ENCODE measurements around the gene KLF11. TPM values are rescaled to one million over a fixed set of nuclear protein-coding genes. Genes with fewer than 3 reads are reported as not detected.
"Not testable (repeated sequence)": the region's sequence is repeated elsewhere in the genome, so short reads cannot be mapped to it uniquely, and the experiment has no call there.

The KLF11 gene
- total and polyA plus RNA-seq, 9 of the 15 experiments (the other 6 are each of a cell fraction or from before 2014, with no cell fraction given), result 2.1 to 13.4 (median 6.5) TPM

GRCh38 chr2:10012963-10013461 lies 30.3 kb upstream of the KLF11 start:
- Histone ChIP-seq H3K4me2 (ENCODE audit: insufficient read depth, low read length) (no peak overlapping the region), H3K27me3 (ENCODE audit: control insufficient read depth in 2 of 2, insufficient read depth in 2 of 2, low read length in 2 of 2) (peaks cover 0 to 4% of the 10 kb centered on the region in 2 experiments; a peak in 1 of 5 replicates), H3K4me1 (replicated peaks in 1 of 2; ENCODE audit: control insufficient read depth in 2 of 2, insufficient read depth in 2 of 2, low read length in 2 of 2) (peaks cover 7 to 41% of the 10 kb centered on the region in 2 experiments), H3K79me2 (ENCODE audit: control insufficient read depth, insufficient read depth, low read length) (no peaks in the 10 kb centered on the region), H4K20me1 (replicated peaks; ENCODE audit: control insufficient read depth, insufficient read depth, low read length) (no peaks in the 10 kb centered on the region), H3K4me3 (no peak overlapping the region), H2AFZ (ENCODE audit: low read depth, low read length) (no peak overlapping the region), H3K9ac (ENCODE audit: insufficient read depth in 1 of 2, low read depth in 2 of 2, low read length in 2 of 2) (no peak overlapping the region), H3K9me3 (replicated peaks; ENCODE audit: control insufficient read depth, insufficient read depth, low read depth, low read length) (no peaks in the 10 kb centered on the region; the same call in 1 of the 2 replicates), H3K9me1 (ENCODE audit: control insufficient read depth, insufficient read depth, low read length) (no peaks in the 10 kb centered on the region), H3K36me3 (ENCODE audit: control insufficient read depth, insufficient read depth, low read length) (no peaks in the 10 kb centered on the region), H3K27ac (ENCODE audit: extremely low read depth, low read depth, low read length) (no peak overlapping the region)
- CTCF ChIA-PET (ENCODE audit: low intra/inter-chr PET ratio), result no interaction called here
- DNase-seq (ENCODE audit: extremely low read depth in 1 of 4, low spot score in 3 of 4) (no peak), ATAC-seq (no peak), FAIRE-seq (no peak)
- WGBS (ENCODE audit: insufficient coverage, low coverage, missing lambda C conversion rate), result 82% methylated on average over 29 of the region's 29 CpGs
- POLR2A ChIA-PET, result no interaction called here
- TF ChIP-seq TARDBP (IDR thresholded peaks at IDR 0.05), result no peak
- no peak for TF ChIP-seq ZNF384 (IDR thresholded peaks at IDR 0.05; ENCODE audit: low read depth, low read length)
- no peak for TF ChIP-seq NFRKB (IDR thresholded peaks at IDR 0.05; ENCODE audit: low read depth)
- TF ChIP-seq ZBTB17 (CRISPR knock-in tag; IDR thresholded peaks at IDR 0.05), result no peak
- no peak for TF ChIP-seq NFE2L1 (tag; IDR thresholded peaks at IDR 0.05; ENCODE audit: borderline replicate concordance, low read depth)
- no peak for TF ChIP-seq ZKSCAN3 (CRISPR knock-in tag; IDR thresholded peaks at IDR 0.05)
- TF ChIP-seq BMI1 (IDR thresholded peaks at IDR 0.05; ENCODE audit: low read length), result no peak
- TF ChIP-seq EP300 (IDR thresholded peaks at IDR 0.05; ENCODE audit: low read length), result no peak
- TF ChIP-seq CREB3L1 (IDR thresholded peaks at IDR 0.05; ENCODE audit: borderline replicate concordance, low read depth), result no peak
- no peak for TF ChIP-seq ZNF124 (CRISPR knock-in tag; IDR thresholded peaks at IDR 0.05)
- no peak for TF ChIP-seq FUS (optimal IDR thresholded peaks at IDR 0.05; ENCODE audit: low read depth, low read length)
- TF ChIP-seq KAT2B (IDR thresholded peaks at IDR 0.05; ENCODE audit: low read depth, low read length), result no peak
- no peak for TF ChIP-seq CC2D1A (IDR thresholded peaks at IDR 0.05)
- TF ChIP-seq IRF2 (CRISPR knock-in tag; IDR thresholded peaks at IDR 0.05), result no peak
- TF ChIP-seq SMAD1 (IDR thresholded peaks at IDR 0.05; ENCODE audit: low read depth, low read length, partially characterized antibody), result no peak
- TF ChIP-seq FOS (IDR thresholded peaks at IDR 0.05; ENCODE audit: extremely low read depth, insufficient read length), result no peak
- in situ Hi-C loops (cut with MboI), result no loop called here
- BruUV-seq (replicated peaks), result no TSS peak
- intact Hi-C loops (cut with micrococcal nuclease), result no loop called here

GRCh38 chr2:10013651-10014417 lies 29.5 kb upstream of the KLF11 start:
- H3K4me2 ChIP-seq (ENCODE audit: insufficient read depth, low read length); H2AFZ ChIP-seq (ENCODE audit: low read depth, low read length); H3K27me3 ChIP-seq (ENCODE audit: control insufficient read depth in 2 of 2, insufficient read depth in 2 of 2, low read length in 2 of 2); H3K36me3 ChIP-seq (ENCODE audit: control insufficient read depth, insufficient read depth, low read length); FAIRE-seq; H3K9me1 ChIP-seq (ENCODE audit: control insufficient read depth, insufficient read depth, low read length); in situ Hi-C loops (cut with MboI); BruUV-seq (replicated peaks); H3K9ac ChIP-seq (ENCODE audit: insufficient read depth in 1 of 2, low read depth in 2 of 2, low read length in 2 of 2); CTCF ChIA-PET (ENCODE audit: low intra/inter-chr PET ratio); ATAC-seq; H3K79me2 ChIP-seq (ENCODE audit: control insufficient read depth, insufficient read depth, low read length); H3K9me3 ChIP-seq (replicated peaks; ENCODE audit: control insufficient read depth, insufficient read depth, low read depth, low read length); H3K27ac ChIP-seq (ENCODE audit: extremely low read depth, low read depth, low read length); intact Hi-C loops (cut with micrococcal nuclease); DNase-seq (ENCODE audit: extremely low read depth in 1 of 4, low spot score in 3 of 4); H4K20me1 ChIP-seq (replicated peaks; ENCODE audit: control insufficient read depth, insufficient read depth, low read length); POLR2A ChIA-PET; H3K4me3 ChIP-seq: not testable (repeated sequence)
- H3K4me1 ChIP-seq (replicated peaks in 1 of 2; ENCODE audit: control insufficient read depth in 2 of 2, insufficient read depth in 2 of 2, low read length in 2 of 2), result peaks cover 0 to 34% of the 10 kb centered on the region in 2 experiments; a peak in 3 of 5 replicates
- WGBS (ENCODE audit: insufficient coverage, low coverage, missing lambda C conversion rate), result 80% methylated on average over 32 of the region's 43 CpGs
